Measurements from ENCODE around the gene NOD1.

The NOD1 gene

GRCh38 chr7:30470163-30470770, 8.3 kb downstream of the NOD1 start:
- no peak for DNase-seq

GRCh38 chr7:30469303-30469702, 9.3 kb downstream of the NOD1 start:
- DNase-seq, result no peak

GRCh38 chr7:30468791-30469190, 9.8 kb downstream of the NOD1 start:
- no peak for DNase-seq

- no peak for DNase-seq
Observed at GRCh38 chr7:30468041-30468440, 10.5 kb downstream of the NOD1 start.

- DNase-seq, result no peak
Observed at GRCh38 chr7:30467271-30467670, 11.3 kb downstream of the NOD1 start.

GRCh38 chr7:30466266-30466665, 12.3 kb downstream of the NOD1 start:
- DNase-seq, result no peak

GRCh38 chr7:30465811-30466180, 12.8 kb downstream of the NOD1 start:
- DNase-seq, result no peak

GRCh38 chr7:30465046-30465810, 13.4 kb downstream of the NOD1 start:
- no peak for DNase-seq

GRCh38 chr7:30464231-30464671, 14.3 kb downstream of the NOD1 start:
- DNase-seq, result no peak

GRCh38 chr7:30463405-30464145, 15.0 kb downstream of the NOD1 start:
- no peak for DNase-seq

GRCh38 chr7:30462179-30462578, 16.4 kb downstream of the NOD1 start:
- no peak for DNase-seq

GRCh38 chr7:30460246-30460633, 18.3 kb downstream of the NOD1 start:
- no peak for DNase-seq

GRCh38 chr7:30459591-30460245, 18.9 kb downstream of the NOD1 start:
- DNase-seq, result no peak

- DNase-seq, result no peak
Observed at GRCh38 chr7:30458311-30458710, 20.3 kb downstream of the NOD1 start.

- no peak for DNase-seq
Observed at GRCh38 chr7:30453921-30454320, 24.7 kb downstream of the NOD1 start.

GRCh38 chr7:30453016-30453415, 25.6 kb downstream of the NOD1 start:
- no peak for DNase-seq

GRCh38 chr7:30452280-30452930, 26.2 kb downstream of the NOD1 start:
- DNase-seq, result no peak

GRCh38 chr7:30451539-30452279, 26.9 kb downstream of the NOD1 start:
- no peak for DNase-seq

GRCh38 chr7:30450983-30451497, 27.5 kb downstream of the NOD1 start:
- no peak for DNase-seq

- no peak for DNase-seq
Observed at GRCh38 chr7:30450240-30450982, 28.2 kb downstream of the NOD1 start.

Measured in activated CD4-positive, alpha-beta T cell treated with anti-CD3 and anti-CD28 coated beads for 48 hours (primary cell).